Endothelial cell of umbilical vein (primary cell): ENCODE data around the gene RAMP3. TPM values are rescaled to one million over a fixed set of nuclear protein-coding genes. Genes with fewer than 3 reads are reported as not detected.

Source experiments
- BruUV-seq: library from RNA; stranded (reverse); fragments of 400-500 nt; replicated peaks from 2 replicates; lab custom pipeline; 2021; lab: Mats Ljungman, UMichigan
- CTCF ChIA-PET: fragments of 300-600, 350-600 bp; sonication (Branson Sonifier 250); formaldehyde crosslinking; loops from one replicate; lab custom pipeline; 2021; ENCODE audit warnings: antibody characterized with exemption, inconsistent platforms; lab: Charles Lee
- POLR2A ChIA-PET: fragments of 300-600, 350-600 bp; sonication (Branson Sonifier 250); formaldehyde crosslinking; loops from one replicate; lab custom pipeline; 2021; ENCODE audit warnings: antibody characterized with exemption, inconsistent platforms; lab: Charles Lee
- DNase-seq: peaks from one replicate; pipeline ENCODE4 v3.0.0-alpha.2; 2011; ENCODE audit warnings: low read depth, low spot score
- FAIRE-seq: peaks from 2 replicates; lab custom pipeline; 2011; peaks lifted over from hg19 to GRCh38; lab: Jason Lieb, UNC
- H2AFZ ChIP-seq: 2 replicates; pipeline ENCODE4 v1.6.0; 2012; ENCODE audit warnings: low read depth, low read length, control low read depth, inconsistent platforms
- H3K27ac ChIP-seq: 2 replicates; pipeline ENCODE4 v1.5.1; 2011; ENCODE audit warnings: low read depth, mild to moderate bottlenecking, control low read depth, low read length, moderate library complexity; ENCODE audit not compliant: insufficient read depth
- H3K27me3 ChIP-seq, 2 experiments: 2 replicates each; pipeline versions ENCODE4 v1.6.0 to v1.6.1; 2011; ENCODE audit warnings: low read length in 2 of 2, mixed read lengths in 1 of 2; ENCODE audit not compliant: control insufficient read depth in 2 of 2, insufficient read depth in 2 of 2
- H3K36me3 ChIP-seq, 2 experiments: 2 replicates in 1 of 2; 3 replicates in 1 of 2; pipeline ENCODE4 v1.5.1; 2011; ENCODE audit warnings: low read length in 2 of 2, mild to moderate bottlenecking in 1 of 2, moderate library complexity in 1 of 2; ENCODE audit not compliant: control insufficient read depth in 2 of 2, insufficient read depth in 2 of 2; ENCODE audit errors: extremely low read depth in 1 of 2
- H3K4me1 ChIP-seq: 3 replicates; pipeline ENCODE4 v1.5.1; 2011; ENCODE audit warnings: mild to moderate bottlenecking, low read length; ENCODE audit not compliant: control insufficient read depth, insufficient read depth; ENCODE audit errors: extremely low read depth
- H3K4me2 ChIP-seq: 2 replicates; pipeline ENCODE4 v1.6.1; 2011; ENCODE audit warnings: low read length, control low read depth, mixed read lengths; ENCODE audit not compliant: insufficient read depth
- H3K4me3 ChIP-seq, 3 experiments: fragments of 200-600 bp in 1 of 3; sonication (generic), shearing (Covaris generic) in 1 of 3; replicated peaks in 1 of 3; 2 replicates each; pipeline ENCODE4 v1.5.1; 2011 to 2016; ENCODE audit warnings: control low read depth in 3 of 3, low read length in 3 of 3, mild to moderate bottlenecking in 2 of 3, inconsistent platforms in 1 of 3, low read depth in 1 of 3, moderate library complexity in 1 of 3; ENCODE audit not compliant: insufficient read depth in 1 of 3
- H3K79me2 ChIP-seq: 2 replicates; pipeline ENCODE4 v1.6.0; 2012; ENCODE audit warnings: low read length, inconsistent platforms; ENCODE audit not compliant: control insufficient read depth, insufficient read depth
- H3K9ac ChIP-seq: replicated peaks from 2 replicates; pipeline ENCODE3; 2011; ENCODE audit warnings: low read length, control low read depth; ENCODE audit not compliant: insufficient read depth; ENCODE audit errors: extremely low read depth
- H3K9me1 ChIP-seq: replicated peaks from 3 replicates; pipeline ENCODE4 v1.6.0; 2011; ENCODE audit warnings: mild to moderate bottlenecking, low read length; ENCODE audit not compliant: control insufficient read depth, insufficient read depth; ENCODE audit errors: extremely low read depth
- H3K9me3 ChIP-seq: replicated peaks from 2 replicates; pipeline ENCODE4 v1.5.1; 2012; ENCODE audit warnings: low read length, inconsistent platforms; ENCODE audit not compliant: control insufficient read depth, insufficient read depth
- H4K20me1 ChIP-seq: replicated peaks from 2 replicates; pipeline ENCODE3; 2011; ENCODE audit warnings: mild to moderate bottlenecking, low read length; ENCODE audit not compliant: control insufficient read depth, insufficient read depth; ENCODE audit errors: extremely low read depth
- EZH2 ChIP-seq: IDR thresholded peaks from 2 replicates; pipeline ENCODE4 v1.6.1; 2012; ENCODE audit warnings: borderline replicate concordance, low read depth, mild to moderate bottlenecking, moderate library complexity, low read length, inconsistent platforms; ENCODE audit not compliant: severe bottlenecking
- FOS ChIP-seq: IDR thresholded peaks from 2 replicates; pipeline ENCODE4 v1.6.1; 2011; ENCODE audit warnings: mild to moderate bottlenecking, low read length, moderate library complexity, borderline replicate concordance; ENCODE audit not compliant: insufficient read depth
- GATA2 ChIP-seq: IDR thresholded peaks from 2 replicates; pipeline ENCODE4 v1.7.0; 2011; ENCODE audit warnings: low read depth, mild to moderate bottlenecking, moderate library complexity, mixed read lengths, low read length; ENCODE audit not compliant: insufficient read length, insufficient read depth
- JUN ChIP-seq: IDR thresholded peaks from 2 replicates; pipeline ENCODE4 v1.6.1; 2011; ENCODE audit warnings: borderline replicate concordance, low read depth; ENCODE audit not compliant: insufficient read length, insufficient read depth
- MYC ChIP-seq: IDR thresholded peaks from one replicate; pipeline ENCODE4 v1.6.1; 2011; ENCODE audit warnings: mild to moderate bottlenecking, low read depth, low read length
- POLR2AphosphoS5 ChIP-seq: IDR thresholded peaks from 2 replicates; pipeline ENCODE4 v1.6.1; 2012; ENCODE audit warnings: low read depth, mild to moderate bottlenecking, control low read depth, low read length, moderate library complexity; ENCODE audit not compliant: insufficient read depth
- dilution Hi-C: fragments of 300-500 bp; cut with MboI; formaldehyde crosslinking; loops from one replicate; pipeline ENCODE4 v1.15.0; 2019; ENCODE audit warnings: low sequenced_read_pairs; ENCODE audit not compliant: extremely low pct_ligation_motif_present
- intact Hi-C: fragments of 100-400 bp; cut with micrococcal nuclease; formaldehyde crosslinking; loops from one replicate; pipeline ENCODE4 v1.10.0; 2022
- polyA plus RNA-seq, 4 experiments: library from polyadenylated mRNA; depleted of rRNA in 3 of 4; stranded (reverse) in 3 of 4; unstranded in 1 of 4; fragments of >200 nt; gene quantifications; 2 replicates each; pipeline versions ENCODE4 v1.2.1 to v1.2.3, GENCODE V29; 2011 to 2012; ENCODE audit warnings: missing spikeins in 1 of 4
- total RNA-seq: library from RNA; stranded (reverse); gene quantifications from 2 replicates; pipeline ENCODE4 v1.2.3, GENCODE V29; 2021
- TF ChIP-seq, protein P1 (sequence below): IDR thresholded peaks from 2 replicates; pipeline ENCODE4 v1.6.1; 2011; ENCODE audit not compliant: insufficient read depth, insufficient read length

The RAMP3 gene
- total and polyA plus RNA-seq, 2 donors (not counting 3 experiments of a cell fraction or from before 2014, with no cell fraction given): not detected

DNA sequence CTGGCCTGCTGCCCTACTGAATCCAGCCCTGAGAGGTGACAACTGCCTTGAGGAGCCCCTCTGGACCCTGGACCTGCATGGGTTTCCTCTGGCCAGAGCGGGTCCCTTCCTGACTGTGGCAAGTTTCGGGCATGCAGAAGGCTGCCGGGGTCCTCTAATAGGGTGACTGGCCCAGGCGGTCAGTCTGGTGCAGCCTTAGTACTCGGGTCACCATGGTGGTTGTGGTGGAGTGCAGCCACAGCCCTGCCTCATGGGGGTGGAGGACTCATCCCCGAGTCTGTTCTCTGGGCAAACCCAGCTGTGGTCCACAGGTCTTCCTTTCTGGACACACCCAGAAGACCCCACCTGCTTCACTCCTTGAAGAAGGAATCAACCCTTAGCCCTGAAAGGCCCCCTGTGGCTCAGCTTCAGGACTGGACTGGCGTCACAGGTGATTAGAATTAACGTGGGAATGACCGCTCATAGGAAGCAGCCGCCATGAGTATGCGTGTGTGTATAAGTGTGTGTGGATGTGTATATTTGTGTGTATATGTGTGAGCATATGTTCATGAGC lies 28.7 kb downstream of the RAMP3 start:
- Histone ChIP-seq H3K4me1 (no peaks in the 10 kb centered on the region), H3K27me3 (no peaks in the 10 kb centered on the region), H3K79me2 (no peaks in the 10 kb centered on the region), H3K9me1 (no peaks in the 10 kb centered on the region), H3K4me2 (no peak overlapping the region), H3K36me3 (no peaks in the 10 kb centered on the region), H3K27ac (no peak overlapping the region), H3K9ac (no peak overlapping the region), H4K20me1 (no peaks in the 10 kb centered on the region), H2AFZ (no peak overlapping the region), H3K4me3 (no peak overlapping the region), H3K9me3 (no peaks in the 10 kb centered on the region)
- no peak for TF ChIP-seq JUN
- TF ChIP-seq EZH2: no peak
- TF ChIP-seq GATA2: no peak
- TF ChIP-seq MYC: no peak
- no peak for TF ChIP-seq FOS
- no peak for TF ChIP-seq POLR2AphosphoS5
- TF ChIP-seq, protein P1, sequence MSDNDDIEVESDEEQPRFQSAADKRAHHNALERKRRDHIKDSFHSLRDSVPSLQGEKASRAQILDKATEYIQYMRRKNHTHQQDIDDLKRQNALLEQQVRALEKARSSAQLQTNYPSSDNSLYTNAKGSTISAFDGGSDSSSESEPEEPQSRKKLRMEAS: no peak
- CTCF ChIA-PET: no interaction called here
- intact Hi-C loops (no loop called here), dilution Hi-C loops (no loop called here)
- no peak for DNase-seq
- BruUV-seq: no TSS peak
- no peak for FAIRE-seq
- POLR2A ChIA-PET: no interaction called here
